Activated CD4-positive, alpha-beta T cell treated with anti-CD3 and anti-CD28 coated beads, Interleukin-2, Interleukin-6, amounts not matched to agents 100 ng/mL and 50 ng/mL, durations not matched to agents 16 hours and 8 hours (primary cell): ENCODE data around the gene INSM1.
A peak's percentile ranks its signal among the peaks of the same experiment; 100 is the strongest.
"Not testable (repeated sequence)": the region's sequence is repeated elsewhere in the genome, so short reads cannot be mapped to it uniquely, and the experiment has no call there.

Experiments
- DNase-seq: peaks from one replicate; pipeline ENCODE4 v3.0.0-alpha.2; 2020

Gene INSM1

GRCh38 chr20:20367575-20368417, at the start of gene INSM1:
TSS of gene INSM1 (plus strand) at chr20:20368104. CDS start at chr20:20368268, 164 bp downstream.
- no peak for DNase-seq

- DNase-seq, result no peak
Measured at GRCh38 chr20:20318365-20319161, 49.3 kb upstream of the INSM1 start.

- no peak for DNase-seq
Measured at GRCh38 chr20:20321134-20321533, 46.8 kb upstream of the INSM1 start.

- no peak for DNase-seq
Measured at GRCh38 chr20:20321917-20322316, 46.0 kb upstream of the INSM1 start.

GRCh38 chr20:20322912-20323311, 45.0 kb upstream of the INSM1 start:
- DNase-seq, result no peak

GRCh38 chr20:20327746-20328145, 40.2 kb upstream of the INSM1 start:
- DNase-seq, result no peak

GRCh38 chr20:20329564-20329963, 38.3 kb upstream of the INSM1 start:
- no peak for DNase-seq

- no peak for DNase-seq
Measured at GRCh38 chr20:20331156-20331555, 36.7 kb upstream of the INSM1 start.

GRCh38 chr20:20331817-20332216, 36.1 kb upstream of the INSM1 start:
- DNase-seq, result no peak

- DNase-seq, result no peak
Measured at GRCh38 chr20:20333866-20334265, 34.0 kb upstream of the INSM1 start.

- DNase-seq, result peak; percentile 2
Measured at GRCh38 chr20:20334489-20334888, 33.4 kb upstream of the INSM1 start.

GRCh38 chr20:20338133-20338730, 29.7 kb upstream of the INSM1 start:
- no peak for DNase-seq

GRCh38 chr20:20340443-20340842, 27.5 kb upstream of the INSM1 start:
- no peak for DNase-seq

GRCh38 chr20:20341371-20341770, 26.5 kb upstream of the INSM1 start:
- no peak for DNase-seq

GRCh38 chr20:20342066-20342465, 25.8 kb upstream of the INSM1 start:
- no peak for DNase-seq

GRCh38 chr20:20343932-20344331, 24.0 kb upstream of the INSM1 start:
- no peak for DNase-seq

- no peak for DNase-seq
Measured at GRCh38 chr20:20344476-20344875, 23.4 kb upstream of the INSM1 start.

GRCh38 chr20:20353576-20353975, 14.3 kb upstream of the INSM1 start:
- DNase-seq, result no peak

GRCh38 chr20:20355503-20355902, 12.4 kb upstream of the INSM1 start:
- DNase-seq, result not testable (repeated sequence)

GRCh38 chr20:20358801-20359200, 9.1 kb upstream of the INSM1 start:
- DNase-seq, result no peak

GRCh38 chr20:20359628-20360027, 8.3 kb upstream of the INSM1 start:
- no peak for DNase-seq

- peak; percentile 67 for DNase-seq
Measured at GRCh38 chr20:20360464-20360863, 7.4 kb upstream of the INSM1 start.

- no peak for DNase-seq
Measured at GRCh38 chr20:20362774-20363433, 5.0 kb upstream of the INSM1 start.
